Measurements from ENCODE around the gene LHX4. TPM values are rescaled to one million over a fixed set of nuclear protein-coding genes. Genes with fewer than 3 reads are reported as not detected.

LHX4 gene
- total and polyA plus RNA-seq, 2 of the 4 experiments (the other 2 are of a cell fraction): 0.05 to 0.18 TPM

DNA sequence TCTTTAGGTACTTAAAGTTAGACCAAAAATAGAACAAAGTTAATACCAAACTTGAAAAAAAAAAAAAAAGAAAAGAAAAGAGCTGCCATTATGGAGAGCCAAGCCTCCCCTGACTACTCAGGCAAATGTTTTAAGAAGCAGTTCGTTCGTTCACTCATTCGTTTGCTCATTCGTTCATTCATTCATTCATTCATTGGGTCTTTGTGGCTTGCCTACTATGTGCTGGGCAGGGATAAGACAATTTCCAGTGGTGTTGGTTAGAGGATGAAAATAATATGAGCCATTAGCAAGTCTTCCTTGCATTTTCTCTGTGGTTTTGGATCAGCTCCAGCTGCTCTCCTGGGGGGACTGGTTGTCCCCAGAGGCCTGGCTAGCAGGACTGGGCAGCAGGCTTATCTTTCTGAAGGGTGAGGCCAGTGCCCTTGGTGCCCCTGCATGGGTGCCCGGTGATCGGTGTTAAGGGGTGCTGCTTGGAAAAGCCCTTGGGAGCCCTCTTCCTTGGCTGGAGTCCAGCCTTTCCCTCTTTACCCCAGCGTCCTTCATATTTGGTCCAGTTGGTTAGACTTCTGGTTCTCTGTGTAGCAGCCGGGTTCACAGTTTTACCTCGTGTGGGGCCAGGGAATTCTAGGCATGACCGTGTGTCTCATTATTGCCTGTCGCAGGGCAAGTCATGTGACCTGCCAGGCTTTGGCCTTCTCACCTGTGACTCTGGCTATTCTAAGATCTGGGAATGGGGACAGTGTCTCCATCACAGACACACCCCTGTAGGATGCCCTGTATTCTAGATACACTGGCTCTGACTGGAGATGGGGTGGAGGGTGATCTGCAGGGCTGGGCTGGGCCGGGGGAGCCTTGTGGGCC lies 32.8 kb downstream of the LHX4 start:
- Histone ChIP-seq H3K14ac (replicated peaks; ENCODE audit: low read depth, low read length) (no peak overlapping the region), H4K5ac (ENCODE audit: low read depth, low read length) (no peak overlapping the region), H3K79me1 (ENCODE audit: low read depth in 1 of 2, low read length in 2 of 2) (no peaks in the 10 kb centered on the region), H3K4me3 (ENCODE audit: insufficient read depth, low read depth, low read length) (no peak overlapping the region), H3K9ac (ENCODE audit: low read depth, low read length) (no peak overlapping the region), H3K56ac (ENCODE audit: extremely low read depth, insufficient read depth, low read length) (no peak overlapping the region), H3K27ac (ENCODE audit: insufficient read depth, low read length) (no peak overlapping the region), H4K91ac (ENCODE audit: insufficient read depth, low read depth, low read length) (no peak overlapping the region), H2AK5ac (ENCODE audit: low read depth, low read length) (no peak overlapping the region), H2BK5ac (ENCODE audit: low read depth, low read length, poor library complexity, severe bottlenecking) (no peak overlapping the region), H3K4ac (ENCODE audit: low read depth, low read length) (no peak overlapping the region), H3K23ac (ENCODE audit: low read depth, low read length) (no peak overlapping the region), H2AK9ac (replicated peaks; ENCODE audit: low read depth, low read length, poor library complexity) (no peak overlapping the region), H3K4me1 (ENCODE audit: control insufficient read depth, insufficient read depth, low read length) (0 out of 2 replicates have a peak, but pooled peaks cover 2% of the 10 kb centered on the region), H3K27me3 (ENCODE audit: control insufficient read depth, insufficient read depth, low read length) (peaks cover 23% of the 10 kb centered on the region), H3K9me1 (ENCODE audit: insufficient read depth, low read length) (peaks cover 3% of the 10 kb centered on the region; the same call in 1 of the 2 replicates), H3K18ac (ENCODE audit: low read depth, low read length) (no peak overlapping the region), H4K8ac (ENCODE audit: low read depth in 2 of 2, low read length in 2 of 2) (no peak overlapping the region), H3K4me2 (ENCODE audit: low read depth, low read length) (no peak overlapping the region), H2BK15ac (ENCODE audit: low read depth, low read length) (no peak overlapping the region), H2AFZ (replicated peaks; ENCODE audit: low read length, poor library complexity) (no peak overlapping the region), H3K36me3 (ENCODE audit: control insufficient read depth, insufficient read depth, low read length) (no peaks in the 10 kb centered on the region), H3K9me3 (ENCODE audit: control insufficient read depth, insufficient read depth, low read length) (no peaks in the 10 kb centered on the region), H2BK120ac (ENCODE audit: low read depth, low read length) (no peak overlapping the region), H4K20me1 (ENCODE audit: insufficient read depth, low read length) (no peaks in the 10 kb centered on the region), H2BK20ac (ENCODE audit: low read depth, low read length) (no peak overlapping the region)
- no TSS peak for BruUV-seq (replicated peaks)
- intact Hi-C loops (cut with micrococcal nuclease): no loop called here
- dilution Hi-C loops (cut with HindIII; ENCODE audit: low sequenced_read_pairs, unreplicated experiment): no loop called here
- DNase-seq (no peak), ATAC-seq (ENCODE audit: low read depth) (no peak)
- ChIA-PET CTCF (interaction anchor here (2.6 kb wide), 1 partner anchor 10 kb away, joined by 9 read pairs; no protein-coding TSS in a partner anchor), POLR2A (ENCODE audit: unreplicated experiment) (interaction anchor here (0.6 kb wide), 1 partner anchor 156 kb away, joined by 7 read pairs; no protein-coding TSS in a partner anchor)
- in situ Hi-C loops (cut with MboI; ENCODE audit: low sequenced_read_pairs): loop anchor here (25.0 kb wide), 1 partner anchor 899 kb away; no protein-coding TSS in a partner anchor
- no CpG with 5 or more reads among the region's 12 CpGs for WGBS, 2 experiments (ENCODE audit: extremely low coverage in 2 of 2, insufficient read length in 1 of 2)
- TF ChIP-seq POLR2A (IDR thresholded peaks at IDR 0.05; ENCODE audit: low read depth, low read length) (no peak), FOS (IDR thresholded peaks at IDR 0.05; ENCODE audit: low read depth, low read length) (no peak), BHLHE40 (IDR thresholded peaks at IDR 0.05; ENCODE audit: low read depth, low read length) (no peak), RAD21 (IDR thresholded peaks at IDR 0.05; ENCODE audit: low read length) (no peak), NFE2L2 (IDR thresholded peaks at IDR 0.05; ENCODE audit: low read depth, low read length) (no peak), MXI1 (IDR thresholded peaks at IDR 0.05; ENCODE audit: borderline replicate concordance, low read depth, low read length) (no peak), CTCF (conservative IDR thresholded peaks at IDR 0.05; ENCODE audit: low read depth, low read length) (no peak), MAZ (IDR thresholded peaks at IDR 0.05; ENCODE audit: borderline replicate concordance, low read depth, low read length) (no peak), USF2 (IDR thresholded peaks at IDR 0.05; ENCODE audit: low read depth, low read length) (no peak), RCOR1 (IDR thresholded peaks at IDR 0.05; ENCODE audit: insufficient replicate concordance, low read length) (no peak), CEBPB (IDR thresholded peaks at IDR 0.05; ENCODE audit: low read depth, low read length) (no peak), RFX5 (IDR thresholded peaks at IDR 0.05; ENCODE audit: low read depth, low read length) (no peak), CHD1 (IDR thresholded peaks at IDR 0.05; ENCODE audit: low read depth, low read length) (no peak), MAFK (IDR thresholded peaks at IDR 0.05; ENCODE audit: low read depth, low read length) (no peak)
- TF ChIP-seq, protein P1, sequence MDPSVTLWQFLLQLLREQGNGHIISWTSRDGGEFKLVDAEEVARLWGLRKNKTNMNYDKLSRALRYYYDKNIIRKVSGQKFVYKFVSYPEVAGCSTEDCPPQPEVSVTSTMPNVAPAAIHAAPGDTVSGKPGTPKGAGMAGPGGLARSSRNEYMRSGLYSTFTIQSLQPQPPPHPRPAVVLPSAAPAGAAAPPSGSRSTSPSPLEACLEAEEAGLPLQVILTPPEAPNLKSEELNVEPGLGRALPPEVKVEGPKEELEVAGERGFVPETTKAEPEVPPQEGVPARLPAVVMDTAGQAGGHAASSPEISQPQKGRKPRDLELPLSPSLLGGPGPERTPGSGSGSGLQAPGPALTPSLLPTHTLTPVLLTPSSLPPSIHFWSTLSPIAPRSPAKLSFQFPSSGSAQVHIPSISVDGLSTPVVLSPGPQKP (IDR thresholded peaks at IDR 0.05; ENCODE audit: borderline replicate concordance, low read depth, low read length): no peak

Data from IMR-90 (cell line).